HuH-7 (cell line): ENCODE data around the gene NDUFA6.

Experiments used
- DNase-seq: peaks from one replicate; pipeline ENCODE4 v3.0.0; 2011; ENCODE audit warnings: low spot score

Gene NDUFA6

GRCh38 chr22:42070517-42071422 is 19.8 kb downstream of the NDUFA6 start, which contains the start of gene NAGA:
TSS of gene NAGA (minus strand) at chr22:42070812. CDS start at chr22:42070297, 515 bp downstream.
- DNase-seq: peak; percentile 98

DNA sequence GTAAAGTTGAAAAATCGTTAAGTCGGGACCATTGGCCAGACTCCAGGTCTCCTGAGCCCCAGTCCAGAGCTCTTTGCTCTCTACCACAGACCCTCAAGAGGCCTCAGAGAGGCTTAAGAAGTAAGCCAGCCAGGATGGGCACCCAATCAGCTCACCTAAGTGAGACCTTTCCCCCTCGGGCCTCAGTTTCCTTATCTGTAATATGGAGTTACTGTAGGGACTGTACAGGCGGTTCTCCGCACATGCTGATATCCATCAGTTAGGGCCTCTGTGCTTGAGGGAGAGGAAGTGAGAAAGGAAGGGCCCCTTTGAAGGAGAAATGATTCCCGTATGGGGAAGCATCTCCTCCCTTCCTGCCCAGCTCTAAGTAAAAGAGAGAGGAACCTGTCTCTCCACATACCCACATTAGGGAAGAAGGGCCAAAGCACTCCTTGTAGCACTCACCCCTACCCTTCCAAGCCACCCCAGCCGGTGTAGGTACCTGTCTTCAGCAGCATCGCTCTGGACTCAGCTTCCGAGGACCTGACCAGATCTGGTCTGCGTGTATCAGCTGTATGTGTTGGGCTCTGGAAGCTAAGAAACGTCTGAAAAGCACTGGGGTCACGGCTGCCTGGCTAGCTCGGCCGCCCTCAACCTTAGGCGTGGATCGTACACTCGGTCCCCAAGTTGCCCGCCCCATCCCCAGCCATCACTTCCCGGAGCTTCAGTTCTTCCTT is 20.6 kb downstream of the NDUFA6 start:
- no peak for DNase-seq

GRCh38 chr22:42068291-42068690 is 22.3 kb downstream of the NDUFA6 start:
- DNase-seq: no peak

- no peak for DNase-seq
Measured at GRCh38 chr22:42067671-42068251, 22.8 kb downstream of the NDUFA6 start.

- no peak for DNase-seq
Measured at GRCh38 chr22:42066937-42067336, 23.6 kb downstream of the NDUFA6 start.

DNA sequence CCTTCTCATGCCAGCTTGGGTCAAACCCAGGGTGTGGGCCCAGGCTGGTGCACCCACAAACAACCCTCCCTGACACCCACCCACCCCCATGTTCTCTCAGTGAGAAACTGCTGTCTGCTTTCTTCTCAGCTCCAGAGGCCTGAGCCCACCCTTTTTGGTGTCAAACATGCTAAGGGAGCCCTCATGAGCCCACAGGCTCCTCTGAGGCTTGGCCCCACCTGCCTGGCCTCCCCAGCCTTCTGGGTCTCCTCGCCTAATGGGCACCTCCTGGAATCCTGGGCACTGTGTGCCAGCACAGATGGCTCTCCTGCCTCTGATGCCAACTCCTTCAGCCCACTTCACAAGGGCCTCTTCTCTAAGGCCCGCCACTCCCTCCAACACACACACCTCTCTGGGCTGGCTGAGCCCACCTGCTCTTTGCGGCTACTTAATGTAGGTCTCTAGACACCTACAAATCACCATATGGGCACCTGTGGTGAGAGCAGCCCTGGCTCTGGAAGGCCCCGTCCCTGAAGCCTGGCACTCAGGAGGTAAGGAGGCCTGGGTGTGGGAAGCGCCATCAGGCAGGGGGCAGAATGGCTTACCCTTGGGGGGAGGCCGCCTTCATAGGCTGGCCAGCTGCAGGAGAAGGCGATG is 24.3 kb downstream of the NDUFA6 start:
- no peak for DNase-seq

GRCh38 chr22:42065438-42066125 is 25.0 kb downstream of the NDUFA6 start:
- no peak for DNase-seq

DNA sequence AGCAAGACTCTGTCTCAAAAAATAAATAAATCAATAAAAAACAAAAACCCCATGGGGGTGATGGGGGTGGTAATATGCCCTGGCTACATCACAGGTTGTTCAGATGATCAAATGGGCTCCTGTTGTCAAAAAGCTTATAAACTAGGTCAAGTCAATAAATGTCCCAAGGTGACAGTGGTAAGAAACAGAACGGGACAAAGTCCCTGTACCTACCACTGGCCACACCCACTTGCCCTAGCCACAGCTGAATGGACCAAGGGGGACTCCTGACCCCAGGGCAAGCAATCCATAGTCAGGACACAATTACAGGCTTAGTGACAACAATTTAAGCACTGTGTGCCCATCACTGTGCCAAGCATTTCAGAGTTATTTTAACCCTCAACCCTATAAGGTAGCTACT is 25.9 kb downstream of the NDUFA6 start:
- peak; percentile 44 for DNase-seq

GRCh38 chr22:42062506-42063170 is 27.9 kb downstream of the NDUFA6 start:
- no peak for DNase-seq

GRCh38 chr22:42061041-42061440 is 29.5 kb downstream of the NDUFA6 start:
- no peak for DNase-seq

DNA sequence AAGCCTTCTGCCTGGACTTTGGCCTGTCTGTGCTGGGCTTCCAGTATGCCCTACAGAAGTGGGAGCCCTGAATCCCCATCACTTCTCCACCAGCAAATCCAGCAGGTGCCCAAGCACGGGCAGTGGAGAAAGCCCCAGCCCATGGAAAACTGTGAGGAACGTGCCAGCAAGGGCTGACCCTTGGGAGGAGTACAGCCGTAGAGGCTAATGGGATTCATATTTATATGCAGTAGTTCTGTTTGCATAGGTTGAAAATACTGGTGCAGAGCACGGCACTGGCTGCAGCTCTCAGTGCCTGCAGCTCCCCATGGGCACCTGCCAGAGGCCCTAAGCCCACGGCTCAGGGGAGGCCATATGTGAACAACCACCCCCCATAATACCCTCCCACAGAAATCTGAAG is 30.1 kb downstream of the NDUFA6 start:
- DNase-seq: no peak

GRCh38 chr22:42056757-42057511 is 33.6 kb downstream of the NDUFA6 start:
- DNase-seq: no peak

DNA sequence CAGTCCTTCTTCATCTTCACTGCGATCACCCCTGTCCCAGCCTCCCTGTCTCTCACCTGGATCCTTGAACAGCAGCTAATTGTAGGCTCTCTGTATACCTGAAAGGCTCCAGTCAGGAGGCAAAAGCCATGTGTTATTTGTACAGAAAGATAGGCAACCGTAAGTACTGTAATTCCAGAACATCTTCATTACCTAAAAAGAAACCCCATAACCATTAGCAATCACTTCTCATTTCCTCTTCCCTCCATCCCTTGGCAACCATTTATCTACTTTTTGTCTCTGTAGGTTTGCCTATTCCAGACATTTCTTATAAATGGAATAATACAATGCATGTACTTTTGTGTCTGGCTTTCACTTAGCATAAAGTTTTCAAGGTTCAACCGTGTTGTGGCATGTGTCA is 37.8 kb downstream of the NDUFA6 start:
- DNase-seq: no peak

- DNase-seq: no peak
Measured at GRCh38 chr22:42050641-42051180, 39.9 kb downstream of the NDUFA6 start.

DNA sequence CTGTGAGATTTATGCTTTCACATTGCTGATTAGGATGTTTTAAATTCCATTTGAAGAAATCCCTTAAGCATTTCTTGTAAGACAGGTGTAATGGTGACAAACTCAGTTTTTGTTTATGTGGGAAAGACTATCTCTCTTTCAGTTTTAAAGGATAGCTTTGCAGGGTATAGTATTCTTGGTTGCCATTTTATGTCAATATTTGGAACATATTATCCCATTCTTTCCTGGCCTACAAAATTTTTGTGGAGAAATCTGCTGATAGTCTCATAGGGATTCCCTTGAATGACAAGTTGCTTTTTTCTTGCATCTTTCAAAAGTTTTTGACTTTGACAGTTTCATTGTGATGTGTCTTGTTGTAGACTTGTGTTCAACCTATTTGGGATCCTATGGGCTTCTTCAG is 48.8 kb downstream of the NDUFA6 start:
- DNase-seq: no peak

- no peak for DNase-seq
Measured at GRCh38 chr22:42039271-42039670, 51.3 kb downstream of the NDUFA6 start.
